IMR-90 (cell line): ENCODE measurements around the gene LETM1. TPM values are rescaled to one million over a fixed set of nuclear protein-coding genes. Genes with fewer than 3 reads are reported as not detected.

Experiments
- ATAC-seq: fragments of 200-7000 bp; cut with Tn5 transposase; 2 replicates; pipeline ENCODE4 v1.9.1; 2020; ENCODE audit warnings: low read depth, mild to moderate bottlenecking, moderate library complexity
- BruUV-seq: library from RNA; stranded (reverse); fragments of 400-500 nt; replicated peaks from 2 replicates; lab custom pipeline; 2021; lab: Mats Ljungman, UMichigan
- CTCF ChIA-PET: fragments of 300-600 bp; formaldehyde crosslinking; extraction: SDS; loops from one replicate; lab custom pipeline; 2021; ENCODE audit warnings: antibody characterized with exemption; lab: Yijun Ruan, JAX
- POLR2A ChIA-PET: fragments of 300-600 bp; sonication (Branson Sonifier 250); formaldehyde crosslinking; loops from one replicate; lab custom pipeline; 2022; ENCODE audit warnings: antibody characterized with exemption; ENCODE audit not compliant: unreplicated experiment; lab: Charles Lee
- DNase-seq: peaks from one replicate; pipeline ENCODE4 v3.0.0; 2013
- H2AFZ ChIP-seq: replicated peaks from 2 replicates; pipeline ENCODE3; 2013; ENCODE audit warnings: low read length, mild to moderate bottlenecking; ENCODE audit not compliant: poor library complexity
- H2AK5ac ChIP-seq: 2 replicates; pipeline ENCODE4 v1.6.1; 2013; ENCODE audit warnings: low read depth, low read length, inconsistent platforms
- H2AK9ac ChIP-seq: replicated peaks from 2 replicates; pipeline ENCODE3; 2013; ENCODE audit warnings: mild to moderate bottlenecking, low read depth, low read length, moderate library complexity; ENCODE audit not compliant: poor library complexity
- H2BK120ac ChIP-seq: 2 replicates; pipeline ENCODE4 v1.6.1; 2013; ENCODE audit warnings: low read depth, low read length, inconsistent platforms
- H2BK15ac ChIP-seq: 3 replicates; pipeline ENCODE4 v1.6.1; 2013; ENCODE audit warnings: low read depth, low read length, inconsistent platforms
- H2BK20ac ChIP-seq: 2 replicates; pipeline ENCODE4 v1.6.1; 2013; ENCODE audit warnings: low read depth, mild to moderate bottlenecking, inconsistent platforms, low read length, moderate library complexity
- H2BK5ac ChIP-seq: 2 replicates; pipeline ENCODE4 v1.6.1; 2013; ENCODE audit warnings: mild to moderate bottlenecking, low read depth, low read length, inconsistent platforms; ENCODE audit not compliant: poor library complexity, severe bottlenecking
- H3K14ac ChIP-seq: replicated peaks from 2 replicates; pipeline ENCODE4 v1.6.1; 2013; ENCODE audit warnings: low read depth, low read length, inconsistent platforms
- H3K18ac ChIP-seq: 2 replicates; pipeline ENCODE4 v1.6.1; 2013; ENCODE audit warnings: low read depth, low read length, control low read depth
- H3K23ac ChIP-seq: 2 replicates; pipeline ENCODE4 v1.6.1; 2013; ENCODE audit warnings: low read depth, low read length, inconsistent platforms
- H3K27ac ChIP-seq: 2 replicates; pipeline ENCODE4 v1.5.1; 2013; ENCODE audit warnings: mild to moderate bottlenecking, control low read depth, low read length; ENCODE audit not compliant: insufficient read depth
- H3K27me3 ChIP-seq: 2 replicates; pipeline ENCODE4 v1.6.1; 2013; ENCODE audit warnings: low read length; ENCODE audit not compliant: control insufficient read depth, insufficient read depth
- H3K36me3 ChIP-seq: 2 replicates; pipeline ENCODE4 v1.6.1; 2013; ENCODE audit warnings: low read length, mixed read lengths; ENCODE audit not compliant: control insufficient read depth, insufficient read depth
- H3K4ac ChIP-seq: 2 replicates; pipeline ENCODE4 v1.6.1; 2013; ENCODE audit warnings: low read depth, low read length, inconsistent platforms
- H3K4me1 ChIP-seq: 2 replicates; pipeline ENCODE4 v1.6.1; 2013; ENCODE audit warnings: low read length, mixed read lengths; ENCODE audit not compliant: control insufficient read depth, insufficient read depth
- H3K4me2 ChIP-seq: 2 replicates; pipeline ENCODE4 v1.6.1; 2013; ENCODE audit warnings: low read depth, mild to moderate bottlenecking, control low read depth, low read length, moderate library complexity
- H3K4me3 ChIP-seq: 2 replicates; pipeline ENCODE4 v1.5.1; 2013; ENCODE audit warnings: low read depth, mild to moderate bottlenecking, control low read depth, low read length, moderate library complexity; ENCODE audit not compliant: insufficient read depth
- H3K56ac ChIP-seq: 2 replicates; pipeline ENCODE4 v1.6.1; 2013; ENCODE audit warnings: low read length, inconsistent platforms; ENCODE audit not compliant: insufficient read depth; ENCODE audit errors: extremely low read depth
- H3K79me1 ChIP-seq, 2 experiments: 2 replicates each; pipeline ENCODE4 v1.6.1; 2013; ENCODE audit warnings: low read length in 2 of 2, inconsistent platforms in 1 of 2, low read depth in 1 of 2
- H3K9ac ChIP-seq: 2 replicates; pipeline ENCODE4 v1.6.1; 2013; ENCODE audit warnings: low read depth, low read length, control low read depth
- H3K9me1 ChIP-seq: 2 replicates; pipeline ENCODE4 v1.6.1; 2013; ENCODE audit warnings: low read length, inconsistent platforms; ENCODE audit not compliant: insufficient read depth
- H3K9me3 ChIP-seq: 2 replicates; pipeline ENCODE4 v1.6.1; 2013; ENCODE audit warnings: low read length; ENCODE audit not compliant: control insufficient read depth, insufficient read depth
- H4K20me1 ChIP-seq: 2 replicates; pipeline ENCODE4 v1.6.1; 2013; ENCODE audit warnings: low read length, inconsistent platforms; ENCODE audit not compliant: insufficient read depth
- H4K5ac ChIP-seq: 2 replicates; pipeline ENCODE4 v1.6.1; 2013; ENCODE audit warnings: mild to moderate bottlenecking, low read depth, low read length, control low read depth
- H4K8ac ChIP-seq, 2 experiments: 2 replicates each; pipeline ENCODE4 v1.6.1; 2013; ENCODE audit warnings: low read depth in 2 of 2, low read length in 2 of 2, control low read depth in 1 of 2, inconsistent platforms in 1 of 2
- H4K91ac ChIP-seq: 2 replicates; pipeline ENCODE4 v1.6.1; 2013; ENCODE audit warnings: low read depth, low read length, inconsistent platforms; ENCODE audit not compliant: insufficient read depth
- BHLHE40 ChIP-seq: fragments of 150-350 bp; IDR thresholded peaks from 2 replicates; pipeline ENCODE4 v1.6.1; 2016; ENCODE audit warnings: mild to moderate bottlenecking, low read depth, low read length
- CEBPB ChIP-seq: IDR thresholded peaks from 2 replicates; pipeline ENCODE4 v1.6.1; 2012; ENCODE audit warnings: low read depth, low read length, improper control_type of control experiment
- CHD1 ChIP-seq: IDR thresholded peaks from 2 replicates; pipeline ENCODE4 v1.6.1; 2012; ENCODE audit warnings: low read depth, low read length, improper control_type of control experiment
- CTCF ChIP-seq: conservative IDR thresholded peaks from 2 replicates; pipeline ENCODE4 v1.5.1; 2012; ENCODE audit warnings: mild to moderate bottlenecking, low read depth, low read length, improper control_type of control experiment
- ELK1 ChIP-seq: fragments of 150-350 bp; IDR thresholded peaks from 2 replicates; pipeline ENCODE4 v1.6.1; 2016; ENCODE audit warnings: low read depth, mild to moderate bottlenecking, low read length, moderate library complexity, borderline replicate concordance
- FOS ChIP-seq: fragments of 150-350 bp; IDR thresholded peaks from 2 replicates; pipeline ENCODE4 v1.6.1; 2016; ENCODE audit warnings: low read depth, low read length
- MAFK ChIP-seq: IDR thresholded peaks from 2 replicates; pipeline ENCODE4 v1.6.1; 2012; ENCODE audit warnings: low read depth, low read length, improper control_type of control experiment
- MAZ ChIP-seq: IDR thresholded peaks from 2 replicates; pipeline ENCODE4 v1.6.1; 2012; ENCODE audit warnings: low read depth, mild to moderate bottlenecking, low read length, improper control_type of control experiment, moderate library complexity, borderline replicate concordance
- MXI1 ChIP-seq: IDR thresholded peaks from 2 replicates; pipeline ENCODE4 v1.6.1; 2012; ENCODE audit warnings: low read depth, mild to moderate bottlenecking, low read length, moderate library complexity, borderline replicate concordance
- NFE2L2 ChIP-seq: fragments of 150-350 bp; IDR thresholded peaks from 2 replicates; pipeline ENCODE4 v1.6.1; 2016; ENCODE audit warnings: low read depth, mild to moderate bottlenecking, low read length
- POLR2A ChIP-seq: IDR thresholded peaks from 2 replicates; pipeline ENCODE4 v1.6.1; 2012; ENCODE audit warnings: mild to moderate bottlenecking, low read depth, low read length
- RAD21 ChIP-seq: IDR thresholded peaks from 2 replicates; pipeline ENCODE4 v1.6.1; 2012; ENCODE audit warnings: low read length, improper control_type of control experiment
- RCOR1 ChIP-seq: IDR thresholded peaks from 2 replicates; pipeline ENCODE4 v1.6.1; 2012; ENCODE audit warnings: mild to moderate bottlenecking, low read length, improper control_type of control experiment; ENCODE audit not compliant: insufficient replicate concordance
- RFX5 ChIP-seq: IDR thresholded peaks from 2 replicates; pipeline ENCODE4 v1.8.0; 2012; ENCODE audit warnings: low read depth, mild to moderate bottlenecking, low read length, moderate library complexity
- SMC3 ChIP-seq: fragments of 150-350 bp; IDR thresholded peaks from 2 replicates; pipeline ENCODE4 v1.6.1; 2016; ENCODE audit warnings: low read depth, mild to moderate bottlenecking, antibody characterized with exemption, low read length, moderate library complexity
- WGBS, 2 experiments: methylation state at CpG; one replicate each; pipeline versions ENCODE4 v1.1.5 to v1.1.7; 2013; ENCODE audit warnings: missing lambda C conversion rate in 2 of 2; ENCODE audit not compliant: insufficient read length in 1 of 2; ENCODE audit errors: extremely low coverage in 2 of 2; 5-methylcytosine and 5-hydroxymethylcytosine counted together
- dilution Hi-C: fragments of 300-500 bp; cut with HindIII; formaldehyde crosslinking; loops from one replicate; pipeline ENCODE4 v1.14.3; 2018; ENCODE audit warnings: low sequenced_read_pairs; ENCODE audit not compliant: unreplicated experiment
- in situ Hi-C: fragments of 300-500 bp; cut with MboI; formaldehyde crosslinking; loops from 3 replicates; pipeline ENCODE4 v1.14.3; 2019; ENCODE audit warnings: low sequenced_read_pairs, inconsistent platforms, mixed read lengths
- intact Hi-C: fragments of 100-400 bp; cut with micrococcal nuclease; formaldehyde crosslinking; loops from 2 replicates; pipeline ENCODE4 v1.10.0; 2022
- polyA plus RNA-seq, 3 experiments: library from polyadenylated mRNA; depleted of rRNA; stranded (reverse); fragments of >200 nt; gene quantifications; 2 replicates each; pipeline ENCODE4 v1.2.3, GENCODE V29; 2012; ENCODE audit warnings: low replicate concordance in 1 of 3
- total RNA-seq: library from RNA; depleted of rRNA; stranded (reverse); fragments of >200 nt; gene quantifications from 2 replicates; pipeline ENCODE4 v1.2.3, GENCODE V29; 2012
- TF ChIP-seq, protein P1 (sequence below): fragments of 150-350 bp; IDR thresholded peaks from 2 replicates; pipeline ENCODE4 v1.6.1; 2017; ENCODE audit warnings: mild to moderate bottlenecking, antibody characterized with exemption, low read length, low read depth

LETM1 gene
- total and polyA plus RNA-seq, 2 of the 4 experiments (the other 2 are of a cell fraction) = 25.0 to 49.3 TPM

DNA sequence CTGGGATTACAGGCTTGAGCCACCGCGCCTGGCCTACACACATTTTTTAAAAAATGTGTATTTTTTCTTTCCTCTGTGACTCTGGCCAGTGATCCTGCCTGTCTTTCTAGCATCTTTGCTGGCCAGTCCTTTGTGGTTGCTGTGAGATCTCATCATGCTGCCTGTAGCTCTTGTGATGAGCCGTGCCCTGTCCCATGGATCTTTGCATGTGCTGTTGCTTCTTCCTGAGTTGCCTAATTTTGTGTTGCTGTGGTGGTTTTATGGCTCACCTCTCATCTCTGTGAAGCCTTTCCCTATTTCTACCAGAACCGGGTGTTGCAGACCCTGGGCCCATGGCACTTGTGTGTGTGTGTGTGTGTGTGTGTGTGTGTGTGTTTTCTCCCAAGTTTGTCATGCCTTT, 23.5 kb upstream of the LETM1 start:
- H3K79me1 ChIP-seq = peaks cover 0 to 27% of the 10 kb centered on the region in 2 experiments; a peak in 2 of 4 replicates
- 0 out of 2 replicates have a peak overlapping the region, but pooled peaks have one; percentile 4 for H4K91ac ChIP-seq
- H2BK5ac ChIP-seq = no peak overlapping the region
- no peak overlapping the region for H3K9ac ChIP-seq
- 0 out of 2 replicates have a peak overlapping the region, but pooled peaks have one; percentile 0 for H3K4ac ChIP-seq
- H2AK5ac ChIP-seq = no peak overlapping the region; the same call in 1 of the 2 replicates
- CTCF ChIA-PET = no interaction called here
- H2AK9ac ChIP-seq = no peak overlapping the region
- peaks cover 15% of the 10 kb centered on the region for H3K4me1 ChIP-seq
- no peaks in the 10 kb centered on the region for H3K36me3 ChIP-seq
- 0 out of 2 replicates have a peak overlapping the region, but pooled peaks have one; percentile 12 for H3K14ac ChIP-seq
- intact Hi-C loops (no loop called here), in situ Hi-C loops (no loop called here), dilution Hi-C loops (no loop called here)
- H2BK20ac ChIP-seq = no peak overlapping the region
- DNase-seq = peak; percentile 33
- peak overlapping the region; percentile 36; the same call in 1 of the 2 replicates for H4K5ac ChIP-seq
- TF ChIP-seq NFE2L2 (no peak), ELK1 (no peak), MAFK (no peak), POLR2A (no peak), CTCF (no peak), MAZ (no peak), MXI1 (no peak), RAD21 (no peak), SMC3 (no peak), RCOR1 (no peak), CHD1 (no peak), RFX5 (no peak), BHLHE40 (no peak), CEBPB (no peak), FOS (no peak)
- TF ChIP-seq, protein P1, sequence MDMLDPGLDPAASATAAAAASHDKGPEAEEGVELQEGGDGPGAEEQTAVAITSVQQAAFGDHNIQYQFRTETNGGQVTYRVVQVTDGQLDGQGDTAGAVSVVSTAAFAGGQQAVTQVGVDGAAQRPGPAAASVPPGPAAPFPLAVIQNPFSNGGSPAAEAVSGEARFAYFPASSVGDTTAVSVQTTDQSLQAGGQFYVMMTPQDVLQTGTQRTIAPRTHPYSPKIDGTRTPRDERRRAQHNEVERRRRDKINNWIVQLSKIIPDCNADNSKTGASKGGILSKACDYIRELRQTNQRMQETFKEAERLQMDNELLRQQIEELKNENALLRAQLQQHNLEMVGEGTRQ = no peak
- peaks cover 37% of the 10 kb centered on the region for H3K9me1 ChIP-seq
- no peak overlapping the region for H3K18ac ChIP-seq
- H3K56ac ChIP-seq = no peak overlapping the region
- no peak for ATAC-seq
- H3K4me3 ChIP-seq = no peak overlapping the region
- H3K27ac ChIP-seq = peak overlapping the region; percentile 23; the same call in 1 of the 2 replicates
- peak overlapping the region; percentile 7; the same call in 1 of the 2 replicates for H3K23ac ChIP-seq
- H2BK120ac ChIP-seq = no peak overlapping the region
- POLR2A ChIA-PET = no interaction called here
- peaks cover 71% of the 10 kb centered on the region for H4K20me1 ChIP-seq
- H3K27me3 ChIP-seq = no peaks in the 10 kb centered on the region
- WGBS, 2 experiments = no CpG with 5 or more reads among the region's 4 CpGs
- no peak overlapping the region for H2BK15ac ChIP-seq
- H3K4me2 ChIP-seq = no peak overlapping the region
- no peaks in the 10 kb centered on the region for H3K9me3 ChIP-seq
- no peak overlapping the region for H2AFZ ChIP-seq
- no peak overlapping the region for H4K8ac ChIP-seq
- BruUV-seq = no TSS peak
